Esophagus muscularis mucosa (tissue), 4 donors: ENCODE measurements around the gene ZNF423.

Experiments used
- EP300 ChIP-seq: sonication (generic); formaldehyde crosslinking; IDR thresholded peaks from one replicate; pipeline ENCODE4 v1.6.1; 2017; ENCODE audit warnings: antibody characterized with exemption
- POLR2A ChIP-seq: fragments of 450-650 bp; IDR thresholded peaks from one replicate; pipeline ENCODE4 v1.6.1; 2017; ENCODE audit warnings: antibody characterized with exemption, moderate library complexity, mild to moderate bottlenecking, low read depth
- POLR2AphosphoS5 ChIP-seq, 2 donors: sonication (generic); formaldehyde crosslinking; IDR thresholded peaks; one replicate each; pipeline ENCODE4 v1.6.1; 2017; ENCODE audit warnings: antibody characterized with exemption in 2 of 2
- TF ChIP-seq, protein P1 (sequence below), 3 experiments: fragments of 200-600 bp in 2 of 3; fragments of 450-650 bp in 1 of 3; sonication (generic) in 2 of 3; IDR thresholded peaks; one replicate each; pipeline ENCODE4 v1.5.1; 2017 to 2019; ENCODE audit warnings: antibody characterized with exemption in 3 of 3, mild to moderate bottlenecking in 2 of 3, moderate library complexity in 1 of 3

DNA sequence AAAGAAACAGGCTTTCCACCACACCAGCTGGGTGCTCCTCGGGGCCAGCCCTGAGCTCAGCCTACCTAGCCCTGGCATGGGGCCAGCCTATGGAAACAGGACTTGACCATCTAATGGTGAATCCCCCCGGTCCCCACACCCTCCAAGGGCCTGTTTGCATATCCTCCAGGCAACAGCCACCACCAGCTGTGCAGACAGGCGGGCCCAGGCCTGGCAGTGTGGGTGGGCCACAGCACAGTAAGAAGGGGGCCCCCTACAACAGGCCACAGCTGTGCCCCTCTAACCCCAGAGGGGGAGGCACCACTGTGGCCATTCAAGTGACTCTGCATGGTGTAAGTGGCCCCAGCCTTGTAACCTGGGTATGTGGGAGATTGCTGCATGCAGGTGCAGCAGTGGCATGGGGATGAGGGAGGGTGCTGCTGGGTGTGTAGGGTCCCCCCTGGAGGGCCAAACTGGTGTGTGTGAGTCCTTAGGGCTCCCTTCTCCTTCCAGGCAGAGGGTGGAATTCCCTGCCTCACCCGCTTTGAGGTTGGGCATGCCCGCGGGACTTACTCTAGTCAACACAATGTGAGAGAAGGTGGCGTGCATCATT, 334.1 kb downstream of the ZNF423 start:
- TF ChIP-seq, protein P1, sequence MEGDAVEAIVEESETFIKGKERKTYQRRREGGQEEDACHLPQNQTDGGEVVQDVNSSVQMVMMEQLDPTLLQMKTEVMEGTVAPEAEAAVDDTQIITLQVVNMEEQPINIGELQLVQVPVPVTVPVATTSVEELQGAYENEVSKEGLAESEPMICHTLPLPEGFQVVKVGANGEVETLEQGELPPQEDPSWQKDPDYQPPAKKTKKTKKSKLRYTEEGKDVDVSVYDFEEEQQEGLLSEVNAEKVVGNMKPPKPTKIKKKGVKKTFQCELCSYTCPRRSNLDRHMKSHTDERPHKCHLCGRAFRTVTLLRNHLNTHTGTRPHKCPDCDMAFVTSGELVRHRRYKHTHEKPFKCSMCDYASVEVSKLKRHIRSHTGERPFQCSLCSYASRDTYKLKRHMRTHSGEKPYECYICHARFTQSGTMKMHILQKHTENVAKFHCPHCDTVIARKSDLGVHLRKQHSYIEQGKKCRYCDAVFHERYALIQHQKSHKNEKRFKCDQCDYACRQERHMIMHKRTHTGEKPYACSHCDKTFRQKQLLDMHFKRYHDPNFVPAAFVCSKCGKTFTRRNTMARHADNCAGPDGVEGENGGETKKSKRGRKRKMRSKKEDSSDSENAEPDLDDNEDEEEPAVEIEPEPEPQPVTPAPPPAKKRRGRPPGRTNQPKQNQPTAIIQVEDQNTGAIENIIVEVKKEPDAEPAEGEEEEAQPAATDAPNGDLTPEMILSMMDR (IDR thresholded peaks at IDR 0.05), result no peak
- TF ChIP-seq EP300 (no peak), POLR2A (no peak), POLR2AphosphoS5 (IDR thresholded peaks at IDR 0.05) (no peak)
